Activated T-cell treated with anti-CD3 and anti-CD28 coated beads, Interleukin-2, amount 50 U/mL, for 24 hours (primary cell): ENCODE results near the gene KL.

ENCODE experiments used
- DNase-seq: peaks from one replicate; pipeline ENCODE4 v3.0.0-alpha.2; 2020
- H3K27ac Mint-ChIP-seq: 2 replicates; pipeline ENCODE4 v1.8.0; 2020; ENCODE audit warnings: mild to moderate bottlenecking, mixed read lengths
- H3K27me3 Mint-ChIP-seq: 2 replicates; pipeline ENCODE4 v1.8.0; 2020; ENCODE audit warnings: mixed read lengths
- H3K36me3 Mint-ChIP-seq: 2 replicates; pipeline ENCODE4 v1.8.0; 2020; ENCODE audit warnings: low read depth, mixed read lengths
- H3K4me1 Mint-ChIP-seq: 2 replicates; pipeline ENCODE4 v1.8.0; 2020; ENCODE audit warnings: low read depth, mixed read lengths
- H3K4me3 Mint-ChIP-seq: 2 replicates; pipeline ENCODE4 v1.8.0; 2020; ENCODE audit warnings: mild to moderate bottlenecking, moderate library complexity, mixed read lengths
- H3K9me3 Mint-ChIP-seq: 2 replicates; pipeline ENCODE4 v1.8.0; 2020; ENCODE audit warnings: mixed read lengths

Gene KL

DNA sequence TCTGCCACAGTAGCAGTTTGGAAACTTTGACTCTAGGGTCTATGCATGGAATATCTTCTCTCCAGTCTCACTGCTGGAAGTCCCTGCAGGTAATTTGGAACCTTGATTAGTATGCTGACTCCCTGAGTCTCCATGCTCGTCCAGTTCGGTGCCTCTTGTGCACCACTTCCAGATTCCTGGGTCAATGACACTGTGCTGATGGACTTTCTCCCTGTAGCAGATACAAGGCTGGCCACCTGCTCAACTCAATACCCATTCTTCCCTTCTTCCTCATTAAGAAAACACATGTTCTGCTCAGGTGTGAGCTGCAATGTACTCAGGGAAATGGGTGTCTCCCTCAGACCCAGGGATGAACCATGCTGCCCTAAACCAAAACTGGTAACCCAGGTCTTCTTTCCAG lies 99.1 kb downstream of the KL start:
- Mint-ChIP-seq H3K9me3 (no peaks in the 10 kb centered on the region), H3K27me3 (peaks cover 8% of the 10 kb centered on the region), H3K4me3 (no peak overlapping the region), H3K36me3 (no peaks in the 10 kb centered on the region), H3K4me1 (no peaks in the 10 kb centered on the region), H3K27ac (no peak overlapping the region)
- DNase-seq, result no peak
